Neural cell (in vitro differentiated cells): ENCODE results near the gene UTRN. TPM values are rescaled to one million over a fixed set of nuclear protein-coding genes. Genes with fewer than 3 reads are reported as not detected.

Source experiments
- H2AFZ ChIP-seq: fragments of 200-600, 300-800 bp; sonication (generic), shearing (Covaris generic); 2 replicates; pipeline ENCODE4 v1.6.0; 2014; ENCODE audit warnings: low read depth, mild to moderate bottlenecking, antibody characterized with exemption, low read length, moderate library complexity
- H3F3A ChIP-seq: fragments of 200-600 bp; shearing (Covaris generic); 2 replicates; pipeline ENCODE4 v1.6.1; 2016; ENCODE audit warnings: mild to moderate bottlenecking, moderate library complexity, mixed read lengths, antibody characterized with exemption, low read length; ENCODE audit not compliant: insufficient read depth, poor library complexity, severe bottlenecking
- H3K27ac ChIP-seq: fragments of 200-600, 300-800 bp; sonication (generic), shearing (Covaris generic); 2 replicates; pipeline ENCODE4 v1.5.1; 2014; ENCODE audit warnings: mild to moderate bottlenecking, low read length, moderate library complexity
- H3K27me3 ChIP-seq: fragments of 300-800, 200-600 bp; sonication (generic), shearing (Covaris generic); 2 replicates; pipeline ENCODE4 v1.6.0; 2014; ENCODE audit warnings: mild to moderate bottlenecking, low read depth, low read length, moderate library complexity; ENCODE audit not compliant: insufficient read depth
- H3K36me3 ChIP-seq: fragments of 300-800, 200-600 bp; sonication (generic), shearing (Covaris generic); 2 replicates; pipeline ENCODE4 v1.5.1; 2014; ENCODE audit warnings: mild to moderate bottlenecking, antibody characterized with exemption, low read length, moderate library complexity; ENCODE audit not compliant: insufficient read depth
- H3K4me2 ChIP-seq: fragments of 300-800, 200-600 bp; sonication (generic), shearing (Covaris generic); 2 replicates; pipeline ENCODE4 v1.6.0; 2014; ENCODE audit warnings: mild to moderate bottlenecking, low read length
- H3K4me3 ChIP-seq: fragments of 300-800, 200-600 bp; sonication (generic), shearing (Covaris generic); 2 replicates; pipeline ENCODE4 v1.5.1; 2014; ENCODE audit warnings: mild to moderate bottlenecking, low read length, moderate library complexity
- H3K79me2 ChIP-seq: fragments of 200-600 bp; shearing (Covaris generic); replicated peaks from 2 replicates; pipeline ENCODE4 v1.6.0; 2014; ENCODE audit warnings: mild to moderate bottlenecking, low read length, moderate library complexity; ENCODE audit not compliant: insufficient read depth
- H3K9ac ChIP-seq: fragments of 300-800, 200-600 bp; sonication (generic), shearing (Covaris generic); 2 replicates; pipeline ENCODE4 v1.6.1; 2016; ENCODE audit warnings: mild to moderate bottlenecking, low read length, mixed read lengths
- H3K9me2 ChIP-seq: fragments of 200-600 bp; shearing (Covaris generic); 2 replicates; pipeline ENCODE4 v1.6.1; 2016; ENCODE audit warnings: mild to moderate bottlenecking, low read length, mixed read lengths; ENCODE audit not compliant: insufficient read depth
- H3K9me3 ChIP-seq: fragments of 200-600, 300-800 bp; sonication (generic), shearing (Covaris generic); 2 replicates; pipeline ENCODE4 v1.6.1; 2016; ENCODE audit warnings: mild to moderate bottlenecking, mixed run types, low read length, moderate library complexity, mixed read lengths
- H4K20me1 ChIP-seq: fragments of 200-600 bp; shearing (Covaris generic); 2 replicates; pipeline ENCODE4 v1.6.1; 2016; ENCODE audit warnings: mild to moderate bottlenecking, mixed run types; ENCODE audit not compliant: insufficient read depth
- CTCF ChIP-seq: fragments of 450-650 bp; IDR thresholded peaks from 2 replicates; pipeline ENCODE4 v1.5.1; 2014; ENCODE audit warnings: antibody characterized with exemption, mild to moderate bottlenecking, moderate library complexity; ENCODE audit not compliant: poor library complexity, severe bottlenecking
- EP300 ChIP-seq: fragments of 450-650 bp; conservative IDR thresholded peaks from 2 replicates; pipeline ENCODE4 v1.6.1; 2014; ENCODE audit warnings: antibody characterized with exemption, mild to moderate bottlenecking, moderate library complexity; ENCODE audit not compliant: poor library complexity, severe bottlenecking
- EZH2 ChIP-seq: fragments of 200-600, 300-800 bp; shearing (Covaris generic), sonication (generic); IDR thresholded peaks from 2 replicates; pipeline ENCODE4 v1.6.1; 2014; ENCODE audit warnings: antibody characterized with exemption, low read length, borderline replicate concordance, mild to moderate bottlenecking; ENCODE audit not compliant: insufficient read depth, poor library complexity, severe bottlenecking
- MXI1 ChIP-seq: fragments of 450-650 bp; conservative IDR thresholded peaks from 2 replicates; pipeline ENCODE4 v1.6.1; 2014; ENCODE audit warnings: antibody characterized with exemption, mild to moderate bottlenecking; ENCODE audit not compliant: poor library complexity, severe bottlenecking
- POLR2AphosphoS5 ChIP-seq: IDR thresholded peaks from 2 replicates; pipeline ENCODE4 v1.6.1; 2012
- RAD21 ChIP-seq: fragments of 450-650 bp; conservative IDR thresholded peaks from 2 replicates; pipeline ENCODE4 v1.6.1; 2014; ENCODE audit warnings: antibody characterized with exemption, mild to moderate bottlenecking, moderate library complexity
- REST ChIP-seq: IDR thresholded peaks from 2 replicates; pipeline ENCODE4 v1.6.1; 2012; ENCODE audit warnings: borderline replicate concordance
- SMC3 ChIP-seq: fragments of 450-650 bp; conservative IDR thresholded peaks from 2 replicates; pipeline ENCODE4 v1.6.1; 2014; ENCODE audit warnings: antibody characterized with exemption, mild to moderate bottlenecking, moderate library complexity; ENCODE audit not compliant: poor library complexity
- TAF1 ChIP-seq: IDR thresholded peaks from 2 replicates; pipeline ENCODE4 v1.6.1; 2012; ENCODE audit warnings: low read depth
- polyA plus RNA-seq: library from polyadenylated mRNA; depleted of rRNA; stranded (reverse); fragments of >200 nt; gene quantifications from 2 replicates; pipeline ENCODE4 v1.2.3, GENCODE V29; 2014

Gene UTRN
- polyA plus RNA-seq, 1 donor from 2014 or later = 5.2 TPM

- Histone ChIP-seq H3K9ac (peak overlapping the region; percentile 35), H3K9me2 (no peaks in the 10 kb centered on the region), H3F3A (no peaks in the 10 kb centered on the region), H4K20me1 (no peaks in the 10 kb centered on the region), H3K27ac (no peak overlapping the region), H3K4me3 (peak overlapping the region; percentile 33), H3K4me2 (peak overlapping the region; percentile 15), H3K9me3 (no peaks in the 10 kb centered on the region), H3K79me2 (no peaks in the 10 kb centered on the region), H2AFZ (peak overlapping the region; percentile 37), H3K27me3 (no peaks in the 10 kb centered on the region), H3K36me3 (no peaks in the 10 kb centered on the region)
- TF ChIP-seq REST (peak; percentile 10), CTCF (no peak), MXI1 (no peak)
These were observed 35.6 kb downstream of the UTRN start for GRCh38 chr6:144320741-144321140.

- Histone ChIP-seq H4K20me1 (no peaks in the 10 kb centered on the region), H3K9me2 (no peaks in the 10 kb centered on the region), H3F3A (no peaks in the 10 kb centered on the region), H3K79me2 (no peaks in the 10 kb centered on the region), H3K27ac (no peak overlapping the region), H3K9ac (no peak overlapping the region), H3K4me2 (no peak overlapping the region), H3K4me3 (no peak overlapping the region), H3K27me3 (no peaks in the 10 kb centered on the region), H2AFZ (no peak overlapping the region), H3K9me3 (no peaks in the 10 kb centered on the region), H3K36me3 (no peaks in the 10 kb centered on the region)
- no peak for TF ChIP-seq RAD21
- TF ChIP-seq CTCF = no peak
- TF ChIP-seq SMC3 = no peak
- TF ChIP-seq POLR2AphosphoS5 = no peak
- no peak for TF ChIP-seq MXI1
- TF ChIP-seq TAF1 = no peak
- TF ChIP-seq EP300 = no peak
- TF ChIP-seq REST = no peak
- no peak for TF ChIP-seq EZH2
These were observed 36.9 kb downstream of the UTRN start for GRCh38 chr6:144321839-144322591.
